Measurements from ENCODE around the gene MAK.
A peak's percentile ranks its signal among the peaks of the same experiment; 100 is the strongest.

- TF ChIP-seq POLR2A (IDR thresholded peaks at IDR 0.05) (peak; percentile 36 to 76), CTCF (IDR thresholded peaks at IDR 0.05) (peak in 2 of 5 experiments; percentile 16 to 51), EP300 (IDR thresholded peaks at IDR 0.05) (peak; percentile 93)
Observed at GRCh38 chr6:10722820-10723566, 115.3 kb downstream of the MAK start, which contains the start of gene TMEM14C.

Data from tibial nerve (tissue), 4 donors.